CMK (cell line): Measurements from ENCODE around the gene HDHD3.
"Not testable (repeated sequence)": the region's sequence is repeated elsewhere in the genome, so short reads cannot be mapped to it uniquely, and the experiment has no call there.

Source experiments
- DNase-seq: peaks from one replicate; pipeline ENCODE4 v3.0.0-alpha.2; 2010; ENCODE audit warnings: low read depth

Gene HDHD3

GRCh38 chr9:113376634-113377567 is at the start of gene HDHD3:
HDHD3 (minus strand) TSS chr9:113376986; CDS start chr9:113374354, 2,632 bp downstream.
- peak; percentile 67 for DNase-seq

GRCh38 chr9:113425072-113425471 is 48.3 kb upstream of the HDHD3 start:
- no peak for DNase-seq

GRCh38 chr9:113421726-113422125 is 44.9 kb upstream of the HDHD3 start:
- DNase-seq, result no peak

- DNase-seq, result no peak
These were observed 40.6 kb upstream of the HDHD3 start for GRCh38 chr9:113417370-113417769.

GRCh38 chr9:113416149-113416721 is 39.4 kb upstream of the HDHD3 start:
- DNase-seq, result no peak

- peak; percentile 88 for DNase-seq
These were observed 33.5 kb upstream of the HDHD3 start, which contains the start of the genes C9orf43 and POLE3 for GRCh38 chr9:113410207-113410864. C9orf43 (plus strand) TSS chr9:113410747; CDS start chr9:113413494, 2,747 bp downstream. POLE3 (minus strand) TSS chr9:113410675; CDS start chr9:113410293, 382 bp downstream.

- no peak for DNase-seq
These were observed 33.1 kb upstream of the HDHD3 start for GRCh38 chr9:113409883-113410206.

- DNase-seq, result no peak
These were observed 32.7 kb upstream of the HDHD3 start for GRCh38 chr9:113409481-113409880.

GRCh38 chr9:113406873-113407511 is 30.2 kb upstream of the HDHD3 start:
- DNase-seq, result peak; percentile 61

- DNase-seq, result not testable (repeated sequence)
These were observed 29.6 kb upstream of the HDHD3 start for GRCh38 chr9:113406353-113406752.

GRCh38 chr9:113403646-113404045 is 26.9 kb upstream of the HDHD3 start:
- no peak for DNase-seq

- peak; percentile 95 for DNase-seq
These were observed 24.4 kb upstream of the HDHD3 start, which contains the start of gene ALAD for GRCh38 chr9:113401027-113401792. ALAD (minus strand) TSS chr9:113401284; CDS start chr9:113393559, 7,725 bp downstream.

- DNase-seq, result no peak
These were observed 22.9 kb upstream of the HDHD3 start for GRCh38 chr9:113399646-113400200.

GRCh38 chr9:113398796-113399195 is 22.0 kb upstream of the HDHD3 start:
- no peak for DNase-seq

- no peak for DNase-seq
These were observed 20.4 kb upstream of the HDHD3 start for GRCh38 chr9:113397203-113397631.

- DNase-seq, result no peak
These were observed 18.4 kb upstream of the HDHD3 start for GRCh38 chr9:113395000-113395861.

GRCh38 chr9:113393281-113393680 is 16.5 kb upstream of the HDHD3 start:
- DNase-seq, result no peak

GRCh38 chr9:113391917-113392316 is 15.1 kb upstream of the HDHD3 start:
- no peak for DNase-seq

GRCh38 chr9:113390192-113390960 is 13.6 kb upstream of the HDHD3 start:
- no peak for DNase-seq
